ENCODE results near the gene IPO4. TPM values are rescaled to one million over a fixed set of nuclear protein-coding genes. Genes with fewer than 3 reads are reported as not detected.

The IPO4 gene
- total and polyA plus RNA-seq, 10 of the 15 experiments (the other 5 are each of a cell fraction or from before 2014, with no cell fraction given) = 7.8 to 139 (median 37.6) TPM

GRCh38 chr14:24135834-24136683, 52.6 kb downstream of the IPO4 start, which contains the start of gene PSME1 (continued):
- TF ChIP-seq ZBTB40 (IDR thresholded peaks at IDR 0.05; ENCODE audit: borderline replicate concordance) = no peak
- peak; percentile 79 for TF ChIP-seq RELA (IDR thresholded peaks at IDR 0.05; ENCODE audit: borderline replicate concordance, partially characterized antibody)
- TF ChIP-seq ZNF592 (IDR thresholded peaks at IDR 0.05) = no peak
- TF ChIP-seq SRF (IDR thresholded peaks at IDR 0.05; ENCODE audit: low read depth in 2 of 2, low read length in 2 of 2) = 0 out of 4 replicates have a peak, but pooled peaks of 1 of the 2 experiments have one; percentile 63
- TF ChIP-seq PAX8 (IDR thresholded peaks at IDR 0.05) = no peak
- 0 out of 2 replicates have a peak, but pooled peaks have one; percentile 14 for TF ChIP-seq NBN (IDR thresholded peaks at IDR 0.05)
- no peak for TF ChIP-seq FOS (IDR thresholded peaks at IDR 0.05; ENCODE audit: borderline replicate concordance, extremely low read depth, insufficient read length)
- no peak for TF ChIP-seq MEF2A (IDR thresholded peaks at IDR 0.05; ENCODE audit: insufficient read depth, low read depth, low read length)
- TF ChIP-seq CBX5 (IDR thresholded peaks at IDR 0.05; ENCODE audit: low read depth) = no peak
- 0 out of 2 replicates have a peak, but pooled peaks have one; percentile 26 for TF ChIP-seq RCOR1 (conservative IDR thresholded peaks at IDR 0.05; ENCODE audit: low read depth, low read length)
- no peak for TF ChIP-seq ZBTB33 (IDR thresholded peaks at IDR 0.05)
- TF ChIP-seq ZBTB11 (CRISPR knock-in tag; IDR thresholded peaks at IDR 0.05) = no peak

Measured in GM12878 (cell line).